Caki2 (cell line): ENCODE data around the gene SPACA5B. TPM values are rescaled to one million over a fixed set of nuclear protein-coding genes. Genes with fewer than 3 reads are reported as not detected.
"Not testable (repeated sequence)": the region's sequence is repeated elsewhere in the genome, so short reads cannot be mapped to it uniquely, and the experiment has no call there.

Experiments used
- DNase-seq: peaks from one replicate; pipeline ENCODE4 v3.0.0-alpha.2; 2015; ENCODE audit warnings: low read depth
- in situ Hi-C: cut with HindIII; loops from 2 replicates; pipeline ENCODE4 v1.10.0; 2016; ENCODE audit warnings: low sequenced_read_pairs, low pct_unique_long_range_greater_than_20kb, mixed read lengths
- total RNA-seq: library from RNA; depleted of rRNA; stranded (reverse); fragments of >200 nt; shearing (Covaris generic); gene quantifications from 2 replicates; pipeline ENCODE4 v1.2.3, GENCODE V29; 2014; ENCODE audit warnings: low replicate concordance; rRNA removed

The SPACA5B gene
- total RNA-seq, 1 experiment from 2014 or later: not detected

DNA sequence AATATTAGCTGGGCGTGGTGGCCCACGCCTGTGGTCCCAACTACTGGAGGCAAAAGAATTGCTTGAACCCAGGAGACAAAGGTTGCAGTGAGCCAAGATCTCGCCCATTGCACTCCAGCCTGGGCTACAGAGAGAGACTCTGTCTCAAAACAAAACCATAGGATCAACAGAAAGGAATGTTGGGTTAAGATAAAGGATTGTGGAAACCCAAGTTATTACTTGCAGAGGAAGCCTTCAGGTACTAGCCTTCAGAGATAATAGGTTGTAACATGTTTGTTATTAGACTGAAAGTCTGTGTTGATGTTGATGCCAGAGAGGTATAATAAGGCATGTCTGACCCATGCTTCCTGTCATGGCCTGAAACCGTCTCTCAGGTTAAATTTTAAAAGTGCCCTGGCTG, 49.3 kb downstream of the SPACA5B start:
- no peak for DNase-seq
- in situ Hi-C loops: no loop called here

DNA sequence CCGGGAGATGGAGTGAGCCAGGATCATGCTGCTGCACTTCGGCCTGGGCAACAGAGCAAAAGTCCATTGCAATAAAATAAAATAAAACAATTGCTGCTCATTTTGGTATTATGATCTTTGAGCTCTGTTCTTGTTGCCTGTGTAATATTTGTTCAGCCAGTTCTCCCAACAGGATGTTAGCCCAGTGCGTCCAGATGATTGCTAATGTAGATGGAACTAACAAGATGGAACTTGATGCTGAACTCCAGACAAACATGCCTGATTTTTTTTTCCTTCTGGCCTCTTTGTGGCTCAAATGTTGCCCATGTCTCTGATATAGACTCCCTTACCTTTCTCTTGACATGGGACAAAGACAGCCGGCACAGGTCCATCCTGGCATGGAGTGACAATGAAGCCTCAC, 50.4 kb downstream of the SPACA5B start:
- in situ Hi-C loops: no loop called here
- no peak for DNase-seq

DNA sequence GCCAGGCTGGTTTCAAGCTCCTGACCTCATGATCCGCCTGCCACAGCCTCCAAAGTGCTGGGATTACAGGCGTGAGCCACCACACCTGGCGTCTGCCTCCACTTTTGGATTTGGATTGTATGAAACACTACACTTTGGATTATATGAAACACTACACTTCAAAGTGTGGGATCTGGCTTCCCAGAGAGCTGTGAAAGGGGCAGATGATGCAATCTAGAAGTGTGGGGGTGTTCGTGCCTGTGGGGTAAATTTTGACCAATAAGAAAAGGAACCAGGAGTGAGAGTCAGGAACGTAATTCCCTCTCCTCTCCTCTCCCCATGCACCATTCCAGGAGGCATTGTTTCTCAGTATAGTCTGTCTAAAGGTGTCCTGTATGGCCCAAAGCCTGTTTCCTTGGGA, 51.5 kb downstream of the SPACA5B start:
- DNase-seq, in situ Hi-C loops: not testable (repeated sequence)

Other genes starting within 250 kb of the SPACA5B start
- gene ZNF182, start 126.6 kb upstream of the SPACA5B start, total RNA-seq: 6.5 and 9.6 TPM in 2 replicates
- not detected in 2 replicates for gene SPACA5, start 123.6 kb upstream of the SPACA5B start, total RNA-seq
- gene ZNF630, start 59.0 kb upstream of the SPACA5B start, total RNA-seq: 4.5 and 21.3 TPM in 2 replicates
- gene SSX5, start 66.2 kb downstream of the SPACA5B start, total RNA-seq: 0.26 TPM in 1 of 2 replicates, not detected in the other
- gene SSX1, start 124.8 kb downstream of the SPACA5B start, total RNA-seq: 0.51 and 1.2 TPM in 2 replicates
- gene SSX3, start 226.1 kb downstream of the SPACA5B start, total RNA-seq: not detected in 2 replicates